Measurements from ENCODE around the gene ZNF83. TPM values are rescaled to one million over a fixed set of nuclear protein-coding genes. Genes with fewer than 3 reads are reported as not detected.
"Not testable (repeated sequence)": the region's sequence is repeated elsewhere in the genome, so short reads cannot be mapped to it uniquely, and the experiment has no call there.

The ZNF83 gene
- polyA plus RNA-seq (ENCODE audit: insufficient read depth in 1 of 5, insufficient read length in 5 of 5, low replicate concordance in 1 of 5) = 100 to 1,000 TPM in 3 of 5 donors, 10 to 100 TPM in 2; 67.8 to 189 (median 128) TPM
- long read RNA-seq, donor 1, transcript ZNF83-203 (2 exons, 3,743 nt) = major isoform, 30 of 58 reads
- long read RNA-seq, donor 1, partial matches to known transcripts = 23 of 58 reads
- long read RNA-seq, donor 1, other reads (novel, unspliced or antisense) = 0 of 58 reads
- long read RNA-seq, donor 2, transcript ZNF83-203 (2 exons, 3,743 nt) = major isoform, 13 of 17 reads
- long read RNA-seq, donor 2, partial matches to known transcripts = 0 of 17 reads
- long read RNA-seq, donor 2, other reads (novel, unspliced or antisense) = 0 of 17 reads
- long read RNA-seq, donor 3, transcript ZNF83-203 (2 exons, 3,743 nt) = major isoform, 12 of 27 reads
- long read RNA-seq, donor 3, partial matches to known transcripts = 6 of 27 reads
- long read RNA-seq, donor 3, other reads (novel, unspliced or antisense) = 6 of 27 reads
- long read RNA-seq, donor 4, transcript ZNF83-203 (2 exons, 3,743 nt) = major isoform, 20 of 23 reads
- long read RNA-seq, donor 4, partial matches to known transcripts = 0 of 23 reads
- long read RNA-seq, donor 4, other reads (novel, unspliced or antisense) = 0 of 23 reads
- long read RNA-seq, donor 5, transcript ZNF83-203 (2 exons, 3,743 nt) = major isoform, 23 of 48 reads
- long read RNA-seq, donor 5, partial matches to known transcripts = 5 of 48 reads
- long read RNA-seq, donor 5, other reads (novel, unspliced or antisense) = 10 of 48 reads
- long read RNA-seq, donor 6, transcript ZNF83-203 (2 exons, 3,743 nt) = major isoform, 8 of 11 reads
- long read RNA-seq, donor 6, partial matches to known transcripts = 0 of 11 reads
- long read RNA-seq, donor 6, other reads (novel, unspliced or antisense) = 0 of 11 reads
- long read RNA-seq, donor 7, transcript ZNF83-203 (2 exons, 3,743 nt) = major isoform, 23 of 41 reads
- long read RNA-seq, donor 7, partial matches to known transcripts = 15 of 41 reads
- long read RNA-seq, donor 7, other reads (novel, unspliced or antisense) = 0 of 41 reads
- long read RNA-seq, donor 8, transcript ZNF83-203 (2 exons, 3,743 nt) = major isoform, 11 of 13 reads
- long read RNA-seq, donor 8, partial matches to known transcripts = 0 of 13 reads
- long read RNA-seq, donor 8, other reads (novel, unspliced or antisense) = 0 of 13 reads

- peak; percentile 90 to 92 for DNase-seq
Measured at GRCh38 chr19:52637718-52638585, at the start of gene ZNF83. Gene ZNF83, minus strand, starts transcription at chr19:52638355.

GRCh38 chr19:52687684-52688083 is 49.5 kb upstream of the ZNF83 start:
- no peak for DNase-seq

- no peak for DNase-seq
Measured at GRCh38 chr19:52685811-52686210, 47.7 kb upstream of the ZNF83 start.

- DNase-seq = not testable (repeated sequence)
Measured at GRCh38 chr19:52681216-52681615, 43.1 kb upstream of the ZNF83 start.

- DNase-seq = no peak
Measured at GRCh38 chr19:52679598-52679997, 41.4 kb upstream of the ZNF83 start.

- DNase-seq = not testable (repeated sequence)
Measured at GRCh38 chr19:52675239-52675638, 37.1 kb upstream of the ZNF83 start.

- no peak for DNase-seq
Measured at GRCh38 chr19:52673014-52673413, 34.9 kb upstream of the ZNF83 start.

- DNase-seq = no peak
Measured at GRCh38 chr19:52670046-52670445, 31.9 kb upstream of the ZNF83 start.

- DNase-seq = no peak
Measured at GRCh38 chr19:52669586-52669985, 31.4 kb upstream of the ZNF83 start.

GRCh38 chr19:52667972-52668371 is 29.8 kb upstream of the ZNF83 start:
- DNase-seq = no peak

GRCh38 chr19:52666506-52666905 is 28.4 kb upstream of the ZNF83 start:
- DNase-seq = no peak

GRCh38 chr19:52665529-52665928 is 27.4 kb upstream of the ZNF83 start:
- no peak for DNase-seq

- DNase-seq = no peak
Measured at GRCh38 chr19:52665027-52665426, 26.9 kb upstream of the ZNF83 start.

GRCh38 chr19:52664461-52664860 is 26.3 kb upstream of the ZNF83 start:
- no peak for DNase-seq

- DNase-seq = no peak
Measured at GRCh38 chr19:52662631-52663030, 24.5 kb upstream of the ZNF83 start.

GRCh38 chr19:52660981-52661380 is 22.8 kb upstream of the ZNF83 start:
- no peak for DNase-seq

- no peak for DNase-seq
Measured at GRCh38 chr19:52659013-52659412, 20.9 kb upstream of the ZNF83 start.

GRCh38 chr19:52658595-52658994 is 20.4 kb upstream of the ZNF83 start:
- no peak for DNase-seq

- no peak for DNase-seq
Measured at GRCh38 chr19:52653161-52653560, 15.0 kb upstream of the ZNF83 start.

- no peak for DNase-seq
Measured at GRCh38 chr19:52651956-52652355, 13.8 kb upstream of the ZNF83 start.

Data from right lung (tissue), 10 donors.